Measurements from ENCODE around the gene GRAMD2B. TPM values are rescaled to one million over a fixed set of nuclear protein-coding genes. Genes with fewer than 3 reads are reported as not detected.
"Not testable (repeated sequence)": the region's sequence is repeated elsewhere in the genome, so short reads cannot be mapped to it uniquely, and the experiment has no call there.

GRAMD2B gene
- total RNA-seq, 4 donors from 2014 or later = 38.0 to 165 (median 129) TPM

- peaks cover 0 to 11% (median 0%) of the 10 kb centered on the region in 3 donors for H3K36me3 ChIP-seq
- TF ChIP-seq POLR2A (IDR thresholded peaks at IDR 0.05) (no peak), CTCF (IDR thresholded peaks at IDR 0.05) (no peak)
- no peaks in the 10 kb centered on the region for H3K9me3 ChIP-seq
- no peak overlapping the region for H3K4me3 ChIP-seq
- no peaks in the 10 kb centered on the region for H3K4me1 ChIP-seq
- H3K27me3 ChIP-seq = no peaks in the 10 kb centered on the region
- no peak for DNase-seq
- no peak overlapping the region for H3K27ac ChIP-seq
Observed at GRCh38 chr5:126438267-126438666, 15.1 kb downstream of the GRAMD2B start.

- no peak for DNase-seq
- Histone ChIP-seq H3K9me3 (no peaks in the 10 kb centered on the region), H3K4me3 (no peak overlapping the region), H3K27me3 (no peaks in the 10 kb centered on the region), H3K36me3 (peaks cover 0 to 11% (median 0%) of the 10 kb centered on the region in 3 donors), H3K27ac (no peak overlapping the region), H3K4me1 (no peaks in the 10 kb centered on the region)
- TF ChIP-seq POLR2A (IDR thresholded peaks at IDR 0.05) = no peak
- peak in 1 of 6 experiments; percentile 12 for TF ChIP-seq CTCF (IDR thresholded peaks at IDR 0.05)
Observed at GRCh38 chr5:126438868-126439267, 15.7 kb downstream of the GRAMD2B start.

GRCh38 chr5:126439724-126440123, 16.5 kb downstream of the GRAMD2B start:
- H3K27me3 ChIP-seq, H3K27ac ChIP-seq, H3K4me1 ChIP-seq, H3K9me3 ChIP-seq, DNase-seq, H3K4me3 ChIP-seq: not testable (repeated sequence)
- peaks cover 0 to 11% (median 0%) of the 10 kb centered on the region in 3 donors for H3K36me3 ChIP-seq

DNA sequence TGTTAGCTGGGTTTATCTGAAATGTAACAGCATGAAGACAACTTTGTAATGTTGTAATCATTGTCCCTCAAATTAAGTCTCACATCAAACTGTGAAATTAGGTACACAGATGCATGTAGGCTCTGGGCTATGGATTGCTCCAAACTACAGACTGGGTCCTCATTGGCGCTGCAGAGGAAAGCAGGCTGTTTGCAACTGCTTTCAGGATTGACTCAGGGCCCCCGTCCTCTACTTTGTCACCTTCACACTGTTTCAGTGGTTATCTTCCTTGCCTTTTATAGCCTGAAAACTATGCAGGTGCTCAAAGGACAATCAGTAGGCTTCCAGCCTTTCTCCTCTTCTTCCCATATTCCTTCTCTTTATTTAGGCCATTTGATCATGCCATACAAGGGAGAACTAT, 18.0 kb downstream of the GRAMD2B start:
- Histone ChIP-seq H3K4me1 (no peaks in the 10 kb centered on the region), H3K27me3 (no peaks in the 10 kb centered on the region), H3K27ac (no peak overlapping the region), H3K4me3 (no peak overlapping the region), H3K36me3 (peaks cover 0 to 11% (median 0%) of the 10 kb centered on the region in 3 donors), H3K9me3 (no peaks in the 10 kb centered on the region)
- TF ChIP-seq CTCF (IDR thresholded peaks at IDR 0.05) (no peak), POLR2A (IDR thresholded peaks at IDR 0.05) (no peak)
- no peak for DNase-seq

GRCh38 chr5:126443374-126443851, 20.2 kb downstream of the GRAMD2B start:
- TF ChIP-seq POLR2A (IDR thresholded peaks at IDR 0.05) = no peak
- no peak for TF ChIP-seq CTCF (IDR thresholded peaks at IDR 0.05)
- no peaks in the 10 kb centered on the region for H3K9me3 ChIP-seq
- no peak overlapping the region for H3K27ac ChIP-seq
- no peak overlapping the region for H3K4me3 ChIP-seq
- peaks cover 0 to 11% (median 0%) of the 10 kb centered on the region in 3 donors for H3K36me3 ChIP-seq
- no peak for DNase-seq
- no peaks in the 10 kb centered on the region for H3K27me3 ChIP-seq
- no peaks in the 10 kb centered on the region for H3K4me1 ChIP-seq

DNA sequence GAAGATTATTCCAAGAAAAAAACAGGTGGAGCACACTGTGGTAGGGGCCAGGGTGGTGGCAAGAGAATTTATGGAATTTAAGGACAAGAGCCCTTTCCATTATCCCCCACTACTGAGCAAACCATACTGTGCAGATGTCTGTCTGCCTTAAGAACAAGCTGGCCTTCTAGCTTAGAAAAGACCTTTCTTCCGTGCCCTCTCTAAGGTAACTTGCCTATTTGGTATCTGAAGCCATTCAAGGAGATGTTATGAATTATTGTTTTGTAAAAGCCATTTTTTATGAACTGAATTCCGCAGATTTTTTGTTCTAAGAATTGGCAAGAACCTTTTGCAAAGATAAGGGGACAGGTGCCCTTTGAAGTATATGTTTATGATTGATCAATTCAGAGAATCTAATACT, 20.9 kb downstream of the GRAMD2B start:
- no peak overlapping the region for H3K4me3 ChIP-seq
- H3K27me3 ChIP-seq = no peaks in the 10 kb centered on the region
- no peaks in the 10 kb centered on the region for H3K9me3 ChIP-seq
- peaks cover 0 to 11% (median 0%) of the 10 kb centered on the region in 3 donors for H3K36me3 ChIP-seq
- H3K4me1 ChIP-seq = no peaks in the 10 kb centered on the region
- TF ChIP-seq CTCF (IDR thresholded peaks at IDR 0.05) = no peak
- TF ChIP-seq POLR2A (IDR thresholded peaks at IDR 0.05) = no peak
- DNase-seq = no peak
- H3K27ac ChIP-seq = no peak overlapping the region

All from Peyer's patch (tissue), 4 donors.